HG02642 (cell line): ENCODE results near the gene CARF.
A peak's percentile ranks its signal among the peaks of the same experiment; 100 is the strongest.

Experiments
- ATAC-seq: cut with Tn5 transposase; IDR thresholded peaks from one replicate; pipeline ENCODE4 v1.9.1; 2021; ENCODE audit warnings: mild to moderate bottlenecking; ENCODE audit not compliant: unreplicated experiment, poor library complexity

CARF gene

DNA sequence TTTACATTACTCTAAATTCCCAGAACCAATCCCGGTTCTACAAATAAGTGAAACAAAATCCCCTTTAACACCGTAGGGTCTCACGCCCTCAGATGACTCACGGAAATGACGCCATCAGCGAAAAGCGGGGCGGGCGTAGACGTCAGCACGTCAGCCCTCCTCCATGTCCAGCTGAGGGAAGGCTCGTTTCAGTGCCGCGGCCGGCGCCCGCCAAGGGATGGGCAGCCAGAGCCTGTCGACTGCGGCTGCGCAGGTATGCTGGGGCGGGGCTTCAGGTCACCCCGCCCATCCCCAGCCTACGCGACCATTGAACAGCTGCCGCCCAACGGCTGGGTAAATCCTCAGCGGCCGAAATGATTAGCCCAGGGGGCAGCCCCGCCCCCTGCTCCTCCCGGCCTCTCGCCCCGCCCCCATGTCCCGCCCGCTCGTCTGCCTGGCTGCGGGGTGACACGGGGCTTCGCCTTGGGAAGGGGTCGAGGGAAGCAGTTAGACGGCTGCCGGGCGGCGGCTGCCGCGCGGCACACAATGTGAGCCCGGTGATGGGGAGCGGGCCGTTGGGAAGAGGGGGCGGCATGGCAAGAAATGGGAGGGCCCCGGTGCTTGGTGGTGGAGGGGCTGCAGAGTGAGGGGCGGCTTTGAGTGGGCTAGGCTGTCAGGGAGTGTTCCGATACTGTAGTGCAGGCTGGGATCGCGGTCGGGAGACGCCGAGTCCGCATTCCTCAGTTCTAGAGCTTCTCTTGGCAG is 102.6 kb downstream of the CARF start, which contains the start of gene NBEAL1:
NBEAL1 (plus strand) TSS at position 420 of the 744 bp plus-strand sequence. CDS start 1,510 bp downstream, outside the sequence.
- peak; percentile 98 for ATAC-seq

DNA sequence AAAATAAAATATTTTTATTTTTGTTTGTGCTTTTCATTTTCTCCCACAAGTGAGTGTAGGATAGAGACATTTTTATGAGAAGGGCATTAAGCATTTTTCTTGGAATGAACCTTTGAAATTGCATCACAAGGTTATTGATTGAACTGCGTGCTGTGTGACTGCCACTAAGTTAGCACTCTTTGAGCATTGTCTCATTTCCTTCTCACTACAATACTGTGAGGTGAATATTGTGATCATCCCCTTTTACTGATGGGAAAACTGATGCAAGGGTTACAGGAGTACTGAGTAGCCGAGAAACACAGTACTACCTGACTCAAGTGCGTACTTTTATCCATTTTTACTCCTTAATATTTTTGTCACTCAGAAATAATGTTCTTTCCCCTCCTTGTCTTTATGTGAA is 104.6 kb downstream of the CARF start:
- no peak for ATAC-seq

DNA sequence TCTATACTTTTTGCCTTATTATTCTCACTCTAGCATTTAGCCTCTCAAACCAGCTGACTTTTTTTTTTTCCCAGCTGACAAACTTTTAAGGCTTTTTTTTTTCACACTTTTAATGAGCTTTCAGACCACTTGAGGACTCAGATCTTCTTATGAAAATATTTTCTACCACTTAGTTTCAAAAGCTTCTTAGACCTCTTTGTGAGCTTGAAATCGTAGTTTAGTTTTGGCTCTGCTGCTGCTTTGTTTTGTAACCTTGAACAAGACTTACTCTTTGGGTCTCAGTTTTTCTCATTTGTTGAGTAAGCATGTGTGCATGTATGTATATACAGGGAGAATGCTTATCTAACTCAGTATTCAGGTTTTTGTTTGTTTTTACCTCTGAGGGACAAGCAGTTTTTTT is 106.1 kb downstream of the CARF start:
- ATAC-seq, result no peak

GRCh38 chr2:203019142-203019541 is 107.1 kb downstream of the CARF start:
- ATAC-seq, result no peak

- no peak for ATAC-seq
Measured at GRCh38 chr2:203021991-203022390, 109.9 kb downstream of the CARF start.

DNA sequence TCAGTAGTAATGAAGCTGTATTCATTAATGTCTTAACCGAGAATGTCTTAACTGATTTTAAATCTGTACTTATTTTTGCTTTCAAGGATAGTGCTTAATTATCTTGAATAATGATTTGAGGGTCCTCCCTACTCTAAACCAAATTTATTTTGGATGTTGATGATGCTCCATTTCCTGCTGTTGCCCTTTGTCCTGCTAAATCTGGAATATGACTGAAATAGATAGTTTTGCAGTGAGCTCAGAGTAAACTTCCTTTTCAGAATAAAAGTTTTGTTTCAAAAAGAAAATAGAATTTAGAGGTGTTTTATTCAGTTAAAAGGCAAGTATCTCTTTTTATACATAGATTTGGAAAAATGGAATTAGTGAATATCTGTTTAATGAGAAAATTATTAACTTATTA is 110.7 kb downstream of the CARF start:
- ATAC-seq, result no peak

GRCh38 chr2:203025592-203025991 is 113.5 kb downstream of the CARF start:
- no peak for ATAC-seq

DNA sequence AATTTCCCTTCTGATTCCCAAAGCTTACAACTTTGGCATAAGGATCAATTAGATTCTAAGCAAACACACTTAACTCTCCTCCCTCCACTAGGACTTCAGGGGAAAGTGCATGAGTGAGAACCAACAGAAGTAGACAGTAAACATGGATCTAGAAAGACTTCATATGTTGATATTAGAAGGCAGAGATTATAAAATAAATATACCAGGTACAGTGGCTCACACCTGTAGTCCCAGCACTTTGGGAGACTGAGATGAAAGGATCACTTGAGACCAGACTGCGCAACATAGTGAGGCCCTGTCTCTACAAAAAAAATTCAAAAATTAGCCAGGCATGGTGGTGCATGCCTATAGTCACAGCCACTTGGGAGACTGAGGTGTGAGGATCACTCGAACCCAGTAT is 118.5 kb downstream of the CARF start:
- no peak for ATAC-seq

- no peak for ATAC-seq
Measured at GRCh38 chr2:203030991-203031390, 118.9 kb downstream of the CARF start.

DNA sequence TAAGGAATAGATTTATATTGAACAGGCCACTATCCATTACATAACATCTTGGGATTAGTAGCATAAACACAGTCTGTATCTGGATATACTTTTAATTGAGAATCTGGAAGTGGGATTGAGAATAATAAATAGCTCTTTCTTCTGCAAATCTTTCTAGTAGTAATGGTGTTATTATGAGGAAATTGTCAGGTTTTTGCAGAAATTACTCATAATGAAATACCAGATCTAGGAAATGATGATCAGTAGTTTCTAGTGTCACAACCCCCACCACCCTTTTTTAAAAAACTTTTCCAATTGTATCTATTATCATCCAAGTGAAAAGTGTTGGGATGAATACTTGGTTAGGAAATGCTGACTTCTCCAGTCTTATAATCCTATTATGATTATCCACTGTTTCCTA is 121.3 kb downstream of the CARF start:
- ATAC-seq, result no peak

DNA sequence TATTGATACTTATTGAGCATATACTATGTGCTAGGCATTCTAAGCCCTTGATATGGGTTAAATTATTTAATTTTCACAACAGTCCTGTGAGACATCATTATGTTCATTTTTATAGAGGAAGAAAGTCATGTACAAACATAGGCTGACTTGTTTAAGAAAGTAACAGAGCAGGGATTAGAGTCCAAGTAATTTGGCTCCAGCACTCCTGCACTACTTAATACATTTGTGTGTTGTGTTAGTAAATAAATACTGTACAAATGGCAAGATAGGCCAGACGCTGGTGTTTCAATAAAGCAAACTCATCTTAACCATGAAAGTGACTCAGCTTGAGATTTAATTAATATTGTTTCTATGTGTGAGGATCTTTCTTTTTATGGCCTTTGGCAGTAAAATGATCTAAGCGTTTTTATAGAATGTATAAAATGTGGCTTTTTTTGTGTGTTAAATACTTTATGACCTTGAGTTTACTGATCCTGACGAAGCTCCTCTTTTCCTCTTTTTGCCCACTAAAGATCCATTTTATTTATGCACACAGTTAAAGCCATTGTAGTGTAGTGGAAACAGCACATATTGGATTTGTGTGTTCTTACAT is 123.9 kb downstream of the CARF start:
- no peak for ATAC-seq
